RCC 7860 (cell line): ENCODE measurements around the gene TSPAN14.

ENCODE experiments used
- DNase-seq: peaks from one replicate; pipeline ENCODE4 v3.0.0-alpha.2; 2015; ENCODE audit warnings: low spot score
- FAIRE-seq: peaks from 2 replicates; lab custom pipeline; 2012; peaks lifted over from hg19 to GRCh38; lab: Jason Lieb, UNC

Gene TSPAN14

DNA sequence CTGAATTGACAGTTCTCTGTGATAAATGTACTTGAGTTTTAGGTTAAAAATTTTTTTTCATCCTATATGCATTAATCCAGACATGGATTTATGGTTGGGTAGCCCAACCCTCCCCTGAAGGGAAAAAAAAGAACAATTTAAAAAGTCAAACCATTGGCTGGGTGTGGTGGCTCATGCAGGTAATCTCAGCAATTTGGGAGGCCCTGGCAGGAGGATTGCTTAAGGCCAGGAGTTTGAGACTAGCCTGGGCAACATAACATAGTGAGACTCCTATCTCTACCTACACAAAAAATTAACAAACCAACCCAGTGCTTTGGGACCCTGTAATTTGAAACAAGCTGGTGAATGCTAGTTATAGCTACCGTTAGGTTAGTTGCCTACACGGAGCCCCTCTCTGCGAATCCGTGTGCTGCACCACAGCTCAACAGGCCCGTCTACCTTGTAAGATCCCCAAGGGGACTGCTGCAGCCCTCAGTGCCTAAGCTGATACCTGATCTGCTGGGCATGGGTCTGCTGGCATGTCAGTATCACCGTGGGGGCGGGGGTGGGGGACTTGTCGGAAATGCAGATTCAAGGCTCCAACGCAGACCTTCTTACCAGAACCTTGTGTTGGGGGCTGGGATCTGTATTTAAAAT, 32.8 kb downstream of the TSPAN14 start:
- DNase-seq, result no peak
- FAIRE-seq, result no peak

GRCh38 chr10:80487421-80487785, 33.3 kb downstream of the TSPAN14 start:
- no peak for FAIRE-seq
- DNase-seq, result no peak

- FAIRE-seq (no peak), DNase-seq (no peak)
Measured at GRCh38 chr10:80487791-80488538, 33.9 kb downstream of the TSPAN14 start.

- FAIRE-seq, result peak; percentile 26
Measured at GRCh38 chr10:80488539-80489066, 34.5 kb downstream of the TSPAN14 start.

DNA sequence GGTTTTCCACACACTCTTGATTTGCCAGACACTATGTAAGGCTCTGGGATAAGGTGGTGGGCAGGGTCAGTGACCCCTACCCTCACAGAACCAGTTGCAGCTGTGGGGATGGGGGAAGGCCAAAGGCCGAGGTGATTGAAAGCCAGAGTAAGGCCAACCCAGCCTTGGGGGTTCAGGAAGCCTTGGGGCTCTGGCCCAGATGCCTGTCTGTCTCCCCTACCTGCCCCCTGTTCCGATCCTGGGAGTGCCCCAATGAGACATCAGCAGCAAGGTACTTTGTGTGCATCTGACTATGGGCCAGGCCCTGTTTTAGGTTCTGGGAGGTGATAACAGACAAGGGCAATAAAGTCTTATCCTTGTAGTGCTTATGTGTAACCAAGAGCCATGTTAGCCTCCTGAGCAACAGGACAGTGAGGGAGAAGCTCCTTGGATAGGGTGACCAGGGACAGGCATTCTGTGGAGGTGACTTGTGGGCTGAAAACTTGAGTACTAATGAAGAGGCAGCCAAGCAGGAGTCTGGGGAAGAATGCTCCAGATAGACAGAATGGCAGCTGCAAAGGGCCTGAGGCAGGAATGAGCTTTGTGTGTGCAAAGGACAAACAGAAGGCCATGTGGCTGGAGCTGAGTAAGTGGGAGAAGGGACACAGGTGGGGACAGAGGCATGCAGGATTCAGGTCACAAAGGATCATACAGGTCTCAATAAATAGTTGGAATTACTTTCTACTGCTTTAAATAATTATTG, 35.4 kb downstream of the TSPAN14 start:
- no peak for DNase-seq
- no peak for FAIRE-seq

More at GRCh38 chr10:80488539-80489066, 34.5 kb downstream of the TSPAN14 start:
- peak; percentile 43 for DNase-seq

GRCh38 chr10:80491251-80492102, 37.4 kb downstream of the TSPAN14 start:
- peak; percentile 30 for DNase-seq
- peak; percentile 44 for FAIRE-seq

DNA sequence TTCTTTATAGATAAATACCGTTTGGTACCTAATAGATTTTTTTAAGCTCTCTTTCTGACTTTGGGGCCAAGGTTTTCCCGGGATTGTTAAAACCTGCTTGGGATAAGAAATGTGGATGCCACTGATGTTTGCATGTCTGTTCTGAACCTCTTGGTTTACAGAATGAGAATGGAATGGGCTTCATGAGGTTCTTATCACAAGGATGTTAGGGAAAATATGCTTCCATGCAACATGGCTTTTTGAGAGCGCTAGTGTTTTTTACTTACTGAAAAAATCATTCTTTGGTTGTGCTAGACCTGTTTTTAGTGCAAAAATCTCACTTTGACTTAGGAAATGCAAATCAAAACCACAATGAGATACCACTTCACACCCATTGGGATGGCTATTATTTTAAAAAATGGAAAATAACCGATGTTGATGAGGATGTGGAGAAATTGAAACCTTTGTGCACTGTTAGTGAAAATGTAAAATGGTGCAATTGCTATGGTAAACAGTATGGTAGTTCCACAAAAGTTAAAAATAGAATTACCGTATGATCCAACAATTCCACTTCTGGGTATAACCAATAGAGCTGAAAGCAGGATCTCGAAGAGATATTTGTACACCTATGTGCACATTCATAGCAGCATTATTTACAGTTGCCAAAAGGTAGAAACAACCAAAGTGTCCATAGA, 38.9 kb downstream of the TSPAN14 start:
- FAIRE-seq (no peak), DNase-seq (no peak)

DNA sequence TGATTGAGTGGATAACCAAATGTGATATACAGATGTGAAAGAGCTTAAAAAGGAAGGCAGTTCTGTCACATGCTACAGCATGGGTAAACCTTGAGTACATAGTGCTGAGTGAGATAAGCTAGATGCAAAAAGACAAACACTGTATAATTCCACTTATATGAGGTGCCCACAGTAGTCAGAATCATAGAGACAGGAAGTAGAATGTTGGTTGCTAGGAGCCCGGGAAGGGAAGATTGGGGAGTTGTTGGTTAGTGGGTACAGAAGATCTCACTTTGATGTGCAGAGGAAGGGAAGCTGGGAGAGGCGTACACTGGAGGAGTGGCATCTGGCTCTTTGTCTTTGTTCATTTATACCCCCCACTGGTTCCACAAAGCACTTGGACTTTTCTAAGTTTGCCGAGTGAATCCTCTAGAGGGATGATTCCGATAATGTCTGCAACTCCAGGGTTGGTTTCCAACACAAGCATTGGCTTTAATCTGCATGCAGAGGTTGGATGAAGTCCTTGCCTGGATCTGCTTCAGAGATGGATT, 39.5 kb downstream of the TSPAN14 start:
- FAIRE-seq (no peak), DNase-seq (no peak)

DNA sequence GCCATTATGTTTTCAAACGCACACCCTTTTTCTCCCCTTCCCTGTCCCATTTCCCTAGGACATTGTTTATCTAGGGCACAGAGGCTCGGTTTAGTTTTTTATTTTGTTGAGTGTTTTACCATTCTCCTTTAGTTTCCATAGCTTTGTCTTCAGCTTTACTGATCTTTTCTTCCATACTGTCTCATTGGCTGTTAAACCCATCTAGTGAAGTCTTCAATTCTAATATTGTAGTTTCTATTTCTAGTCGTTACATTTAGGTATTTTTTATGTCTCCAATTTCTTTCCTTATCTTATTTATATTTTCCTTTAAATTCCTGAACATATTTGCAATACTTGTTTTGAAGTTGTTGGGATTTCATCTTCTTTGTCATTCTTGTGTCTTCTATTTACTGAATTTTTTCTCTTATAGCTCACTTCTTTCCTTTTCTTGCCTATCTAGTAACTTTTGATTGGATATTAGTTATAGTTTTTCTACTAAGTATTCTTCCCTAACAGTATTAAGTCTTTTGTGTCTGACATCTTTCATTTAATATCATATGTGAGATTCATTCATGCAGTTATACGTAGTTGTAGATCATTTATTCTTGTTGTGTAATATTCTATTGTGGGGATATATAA, 42.6 kb downstream of the TSPAN14 start:
- DNase-seq (no peak), FAIRE-seq (no peak)

DNA sequence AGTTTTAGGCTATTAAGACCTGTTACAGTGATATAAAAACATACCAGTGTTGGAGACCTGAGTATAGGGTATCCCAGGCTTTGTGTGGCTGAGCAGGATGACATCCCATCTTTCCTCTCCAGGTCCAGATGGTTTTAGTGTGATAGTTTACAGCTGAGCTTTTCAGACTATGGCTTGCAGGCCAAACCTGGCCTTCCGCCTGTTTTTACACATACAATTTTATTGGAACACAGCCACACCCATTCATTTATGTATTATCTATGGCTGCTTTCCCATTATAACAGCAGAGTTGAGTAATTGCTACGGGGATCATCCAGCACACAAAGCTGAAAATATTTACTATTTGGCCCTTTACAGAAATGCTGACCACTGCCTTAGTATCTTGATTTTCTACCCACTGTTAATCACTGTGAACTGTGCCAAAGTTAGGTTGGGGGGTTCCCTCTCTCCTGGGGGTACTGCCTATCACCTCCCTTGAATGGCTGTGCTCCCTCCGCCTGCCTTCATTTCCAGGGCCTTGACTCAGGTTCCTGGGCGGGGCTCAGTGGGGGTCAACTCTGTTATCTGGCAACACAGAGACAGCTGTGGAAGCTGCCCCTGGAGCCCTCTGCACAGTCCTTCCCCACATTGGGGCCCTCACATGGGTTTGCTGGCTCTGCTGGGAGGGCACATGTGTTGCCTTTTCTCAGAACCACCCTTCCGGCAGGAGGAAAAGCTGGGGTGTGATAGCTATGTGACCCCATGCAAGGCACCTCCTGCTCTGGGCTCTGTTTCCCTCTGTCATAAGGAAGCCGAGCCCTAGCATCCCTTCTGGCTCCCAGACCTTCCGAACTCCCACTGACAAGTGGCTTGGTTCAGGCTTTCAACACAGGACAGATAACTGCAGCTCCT, 43.3 kb downstream of the TSPAN14 start:
- DNase-seq, result no peak
- no peak for FAIRE-seq

DNA sequence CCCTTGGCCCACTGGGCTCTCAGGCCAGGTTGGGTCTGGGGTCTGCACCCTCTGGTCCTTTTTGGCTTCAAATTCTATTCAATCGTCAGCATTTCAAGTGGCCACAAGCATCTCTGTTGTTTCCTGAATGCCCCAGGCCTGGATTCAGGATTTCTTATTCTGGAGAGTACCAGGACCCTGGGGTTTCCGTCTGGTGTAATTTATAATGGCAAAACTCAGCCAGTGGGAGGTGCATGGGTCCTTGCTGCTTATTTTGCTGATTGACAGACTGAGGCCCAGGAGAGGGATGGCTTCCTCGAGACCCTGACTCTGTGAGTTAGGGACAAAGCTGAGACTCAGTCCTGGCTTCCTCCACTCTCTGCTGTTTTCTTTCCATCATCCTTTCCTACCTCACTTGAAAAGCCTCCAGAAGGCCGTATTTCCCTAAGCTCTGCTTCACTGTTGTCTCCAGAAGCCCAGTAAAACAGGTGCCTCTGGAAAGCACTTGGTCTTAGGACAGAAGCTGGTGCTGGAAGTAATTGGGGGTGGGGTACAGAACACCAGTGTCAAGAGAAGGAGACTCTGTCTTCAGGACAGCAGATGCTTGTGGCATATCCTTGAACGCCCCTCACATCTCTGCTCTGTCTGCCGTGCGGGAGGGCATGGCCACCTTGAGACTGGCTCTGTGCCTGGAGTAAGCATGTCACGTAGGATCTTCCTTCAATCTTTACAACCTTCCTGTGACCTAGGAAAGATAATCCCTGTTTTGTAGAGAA, 44.1 kb downstream of the TSPAN14 start:
- DNase-seq (no peak), FAIRE-seq (no peak)

GRCh38 chr10:80498833-80499741, 45.0 kb downstream of the TSPAN14 start:
- FAIRE-seq, result peak; percentile 85

GRCh38 chr10:80500572-80501380, 46.7 kb downstream of the TSPAN14 start:
- DNase-seq, result peak; percentile 36
- FAIRE-seq, result no peak

More at GRCh38 chr10:80498833-80499741, 45.0 kb downstream of the TSPAN14 start:
- peak; percentile 94 for DNase-seq

- DNase-seq, result peak; percentile 48
- FAIRE-seq, result no peak
Measured at GRCh38 chr10:80501381-80501912, 47.3 kb downstream of the TSPAN14 start.

- FAIRE-seq (no peak), DNase-seq (peak; percentile 65)
Measured at GRCh38 chr10:80501913-80502521, 47.9 kb downstream of the TSPAN14 start.
